Colonic mucosa (tissue), 4 donors: ENCODE data around the gene CTDP1. TPM values are rescaled to one million over a fixed set of nuclear protein-coding genes. Genes with fewer than 3 reads are reported as not detected.

ENCODE experiments used
- DNase-seq: peaks from one replicate; pipeline ENCODE4 v3.0.0-alpha.2; 2020
- H3K27ac ChIP-seq: fragments of 200-600 bp; one replicate; pipeline ENCODE4 v1.8.0; 2021
- H3K27me3 ChIP-seq: fragments of 200-600 bp; one replicate; pipeline ENCODE4 v1.8.0; 2021
- H3K36me3 ChIP-seq: fragments of 200-600 bp; one replicate; pipeline ENCODE4 v1.8.0; 2021
- H3K4me1 ChIP-seq: fragments of 200-600 bp; one replicate; pipeline ENCODE4 v1.8.0; 2021; ENCODE audit warnings: mild to moderate bottlenecking
- H3K4me3 ChIP-seq: fragments of 200-600 bp; one replicate; pipeline ENCODE4 v1.8.0; 2021
- H3K9ac ChIP-seq, 2 donors: one replicate each; pipeline ENCODE4 v1.7.0; 2013; ENCODE audit warnings: control low read depth in 2 of 2, low read depth in 2 of 2, low read length in 2 of 2
- H3K9me3 ChIP-seq: fragments of 200-600 bp; one replicate; pipeline ENCODE4 v1.8.0; 2021
- intact Hi-C: fragments of 100-400 bp; cut with DNase I; formaldehyde crosslinking; loops from one replicate; pipeline ENCODE4 v1.14.1; 2022
- total RNA-seq, 2 donors: library from RNA; stranded (reverse); fragmentation: NEBNext Ultra II Directional in 1 of 2; extraction: Animal tissue kit (Norgen Biotek cat#: 25700) in 1 of 2; gene quantifications; one replicate each; pipeline ENCODE4 v1.2.1, GENCODE V29; 2021
- TF ChIP-seq, protein P1 (sequence below): fragments of 200-600 bp; IDR thresholded peaks from one replicate; pipeline ENCODE4 v1.8.0; 2022; ENCODE audit warnings: antibody characterized with exemption, mild to moderate bottlenecking
- donor health status: healthy.
- donor health status: DM: no; HTN: no; CAD: no.
- donor health status: DM: no; HTN: no; CAD: no.

Gene CTDP1
- total RNA-seq, 2 donors from 2014 or later: 34.7 to 36.9 TPM

- Histone ChIP-seq H3K27ac (no peak overlapping the region), H3K9me3 (no peaks in the 10 kb centered on the region), H3K9ac (no peak overlapping the region), H3K36me3 (no peaks in the 10 kb centered on the region), H3K27me3 (peaks cover 12% of the 10 kb centered on the region), H3K4me3 (no peak overlapping the region), H3K4me1 (no peaks in the 10 kb centered on the region)
- intact Hi-C loops: no loop called here
- no peak for DNase-seq
- TF ChIP-seq, protein P1, sequence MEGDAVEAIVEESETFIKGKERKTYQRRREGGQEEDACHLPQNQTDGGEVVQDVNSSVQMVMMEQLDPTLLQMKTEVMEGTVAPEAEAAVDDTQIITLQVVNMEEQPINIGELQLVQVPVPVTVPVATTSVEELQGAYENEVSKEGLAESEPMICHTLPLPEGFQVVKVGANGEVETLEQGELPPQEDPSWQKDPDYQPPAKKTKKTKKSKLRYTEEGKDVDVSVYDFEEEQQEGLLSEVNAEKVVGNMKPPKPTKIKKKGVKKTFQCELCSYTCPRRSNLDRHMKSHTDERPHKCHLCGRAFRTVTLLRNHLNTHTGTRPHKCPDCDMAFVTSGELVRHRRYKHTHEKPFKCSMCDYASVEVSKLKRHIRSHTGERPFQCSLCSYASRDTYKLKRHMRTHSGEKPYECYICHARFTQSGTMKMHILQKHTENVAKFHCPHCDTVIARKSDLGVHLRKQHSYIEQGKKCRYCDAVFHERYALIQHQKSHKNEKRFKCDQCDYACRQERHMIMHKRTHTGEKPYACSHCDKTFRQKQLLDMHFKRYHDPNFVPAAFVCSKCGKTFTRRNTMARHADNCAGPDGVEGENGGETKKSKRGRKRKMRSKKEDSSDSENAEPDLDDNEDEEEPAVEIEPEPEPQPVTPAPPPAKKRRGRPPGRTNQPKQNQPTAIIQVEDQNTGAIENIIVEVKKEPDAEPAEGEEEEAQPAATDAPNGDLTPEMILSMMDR: no peak
These were observed 108.5 kb downstream of the CTDP1 start for GRCh38 chr18:79787865-79788733.

GRCh38 chr18:79788734-79789085 is 109.1 kb downstream of the CTDP1 start:
- TF ChIP-seq, protein P1: no peak
- Histone ChIP-seq H3K27ac (no peak overlapping the region), H3K9ac (no peak overlapping the region), H3K36me3 (no peaks in the 10 kb centered on the region), H3K4me3 (no peak overlapping the region), H3K9me3 (no peaks in the 10 kb centered on the region), H3K27me3 (peaks cover 12% of the 10 kb centered on the region), H3K4me1 (no peaks in the 10 kb centered on the region)
- intact Hi-C loops: no loop called here
- no peak for DNase-seq

GRCh38 chr18:79789091-79789891 is 109.7 kb downstream of the CTDP1 start:
- Histone ChIP-seq H3K4me3 (no peak overlapping the region), H3K9ac (no peak overlapping the region), H3K4me1 (no peaks in the 10 kb centered on the region), H3K9me3 (no peaks in the 10 kb centered on the region), H3K27me3 (peaks cover 12% of the 10 kb centered on the region), H3K36me3 (no peaks in the 10 kb centered on the region), H3K27ac (no peak overlapping the region)
- intact Hi-C loops: no loop called here
- no peak for DNase-seq
- TF ChIP-seq, protein P1: no peak

DNA sequence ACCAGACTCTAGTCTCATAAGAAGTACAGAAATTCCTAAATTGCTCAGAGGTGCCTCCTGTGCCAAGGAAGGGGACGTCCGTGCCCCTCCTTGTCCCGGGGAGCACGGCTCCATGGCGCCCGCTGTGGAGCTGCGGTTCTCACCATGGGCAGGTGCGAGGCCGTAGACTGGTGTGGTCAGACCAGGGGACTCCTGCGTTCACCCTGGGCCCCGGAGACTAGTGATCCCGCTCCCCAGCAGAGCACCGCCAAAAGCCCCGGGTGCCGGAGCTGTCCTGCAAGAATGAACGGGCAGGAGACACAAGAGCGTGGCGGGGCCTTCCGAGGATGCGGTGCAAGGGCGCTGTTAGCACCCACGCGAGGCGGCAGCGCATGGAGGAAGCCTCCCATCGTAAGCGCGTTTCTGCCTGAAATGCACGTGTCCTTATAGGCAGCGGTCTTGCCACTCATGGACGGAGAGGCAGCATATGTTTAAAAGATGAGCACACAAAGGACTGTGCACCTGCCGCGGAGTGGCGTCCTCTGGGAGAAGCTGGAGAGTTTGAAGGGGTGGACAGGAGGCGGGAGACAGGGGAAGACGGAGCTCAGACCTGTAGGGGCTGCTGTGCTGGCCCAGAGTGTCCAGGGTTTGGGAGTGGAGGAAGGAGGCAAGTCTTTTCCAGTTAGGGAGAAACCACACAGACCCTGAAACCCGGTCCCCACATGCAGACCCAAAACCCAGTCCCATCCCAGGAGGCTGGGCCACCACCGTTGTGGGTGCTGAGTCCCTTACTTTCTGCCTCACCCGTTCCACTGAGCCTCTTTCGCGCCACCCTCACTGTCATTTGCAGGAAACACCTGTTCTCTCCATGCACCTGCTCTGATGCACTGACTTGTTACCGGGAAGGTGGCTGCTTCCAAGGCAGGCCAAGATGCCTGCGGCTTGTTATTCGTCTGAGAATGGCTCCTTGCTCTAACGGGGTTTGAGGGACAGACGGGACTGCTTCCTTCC is 110.6 kb downstream of the CTDP1 start:
- TF ChIP-seq, protein P1: no peak
- H3K27ac ChIP-seq: no peak overlapping the region
- DNase-seq: no peak

More for the DNA sequence above, 110.6 kb downstream of the CTDP1 start:
- Histone ChIP-seq H3K9me3 (no peaks in the 10 kb centered on the region), H3K27me3 (peaks cover 12% of the 10 kb centered on the region), H3K36me3 (no peaks in the 10 kb centered on the region), H3K4me1 (no peaks in the 10 kb centered on the region), H3K4me3 (no peak overlapping the region), H3K9ac (no peak overlapping the region)
- intact Hi-C loops: no loop called here
